GM19438 (cell line): ENCODE data around the gene PCDHA5.

Experiments
- ATAC-seq: cut with Tn5 transposase; IDR thresholded peaks from one replicate; pipeline ENCODE4 v1.9.1; 2021; ENCODE audit warnings: low read depth; ENCODE audit not compliant: unreplicated experiment

Gene PCDHA5

DNA sequence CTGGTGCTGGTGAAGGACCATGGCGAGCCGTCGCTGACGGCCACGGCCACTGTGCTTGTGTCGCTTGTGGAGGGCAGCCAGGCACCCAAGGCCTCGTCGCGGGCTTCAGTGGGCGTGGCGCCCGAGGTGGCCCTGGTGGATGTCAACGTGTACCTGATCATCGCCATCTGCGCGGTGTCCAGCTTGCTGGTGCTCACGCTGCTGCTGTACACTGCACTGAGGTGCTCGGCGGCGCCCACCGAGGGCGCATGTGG is 36.5 kb downstream of the PCDHA5 start:
- no peak for ATAC-seq

DNA sequence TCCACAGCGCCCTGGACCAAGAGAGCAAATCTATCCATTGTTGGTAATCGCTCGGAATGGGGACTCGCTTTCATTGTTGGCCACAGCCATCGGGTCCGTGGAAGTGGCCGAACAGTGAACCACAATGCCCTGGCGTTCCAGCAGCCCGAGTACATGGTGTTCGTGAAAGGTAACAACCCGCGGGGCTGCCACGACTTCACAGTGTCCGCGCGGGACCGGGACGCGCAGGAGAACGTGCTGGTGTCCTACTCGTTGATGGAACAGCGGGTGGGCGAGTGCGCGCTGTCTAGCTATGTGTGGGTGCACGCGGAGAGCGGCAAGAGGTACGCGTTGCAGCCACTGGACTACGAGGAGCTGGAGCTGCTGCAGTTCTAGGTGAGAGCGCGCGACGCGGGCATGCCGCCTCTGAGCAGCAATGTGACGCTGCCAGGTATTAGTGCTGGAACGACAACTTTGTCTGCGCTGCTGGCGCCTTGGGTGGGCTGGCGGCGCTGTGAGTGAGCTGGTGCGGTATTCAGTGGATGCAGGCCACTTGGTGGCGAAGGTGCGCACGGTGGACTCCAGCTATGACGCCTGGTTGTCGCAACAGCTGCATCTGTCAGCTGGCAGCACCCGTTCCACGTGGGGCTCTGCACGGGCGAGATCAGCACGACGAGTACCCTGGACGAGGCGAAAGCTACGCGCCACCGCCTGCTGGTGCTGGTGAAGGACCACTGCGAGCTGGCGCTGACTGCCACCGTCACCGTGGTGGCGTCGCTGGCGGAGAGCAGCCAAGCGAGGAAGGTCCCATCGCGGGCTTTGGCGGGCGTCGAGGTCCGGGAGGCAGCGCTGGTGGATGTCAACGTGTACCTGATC is 41.3 kb downstream of the PCDHA5 start:
- no peak for ATAC-seq

DNA sequence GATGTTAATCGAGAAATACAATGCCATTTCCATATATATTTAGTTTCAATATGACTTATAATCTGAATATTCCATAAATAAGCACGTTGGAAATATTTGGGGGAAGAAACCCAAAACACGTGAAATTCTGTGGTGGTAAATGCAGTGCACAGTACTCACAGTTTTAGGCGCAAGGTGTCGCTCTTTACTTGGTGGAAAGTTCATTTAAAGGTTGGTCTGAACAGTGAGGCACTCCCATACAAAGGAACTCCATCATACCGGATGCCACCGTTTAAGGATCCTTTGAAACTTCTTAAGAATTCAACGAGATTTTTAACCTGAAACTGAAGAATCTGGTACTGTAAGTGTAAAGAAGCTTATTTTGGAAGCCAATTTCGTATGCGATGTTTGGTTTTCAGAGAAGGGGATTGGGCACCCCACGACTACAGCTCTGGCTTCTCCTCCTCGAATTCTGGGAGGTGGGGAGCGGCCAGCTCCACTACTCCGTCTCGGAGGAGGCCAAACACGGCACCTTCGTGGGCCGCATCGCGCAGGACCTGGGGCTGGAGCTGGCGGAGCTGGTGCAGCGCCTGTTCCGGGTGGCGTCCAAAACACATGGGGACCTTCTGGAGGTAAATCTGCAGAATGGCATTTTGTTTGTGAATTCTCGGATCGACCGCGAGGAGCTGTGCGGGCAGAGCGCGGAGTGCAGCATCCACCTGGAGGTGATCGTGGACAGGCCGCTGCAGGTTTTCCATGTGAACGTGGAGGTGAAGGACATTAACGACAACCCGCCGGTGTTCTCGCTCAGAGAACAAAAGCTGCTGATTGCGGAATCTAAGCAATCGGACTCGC is 47.5 kb downstream of the PCDHA5 start, which contains the start of gene PCDHA11:
TSS of gene PCDHA11 (plus strand) at position 237 of the 834 bp plus-strand sequence. CDS start at position 384, 147 bp downstream.
- ATAC-seq, result no peak

DNA sequence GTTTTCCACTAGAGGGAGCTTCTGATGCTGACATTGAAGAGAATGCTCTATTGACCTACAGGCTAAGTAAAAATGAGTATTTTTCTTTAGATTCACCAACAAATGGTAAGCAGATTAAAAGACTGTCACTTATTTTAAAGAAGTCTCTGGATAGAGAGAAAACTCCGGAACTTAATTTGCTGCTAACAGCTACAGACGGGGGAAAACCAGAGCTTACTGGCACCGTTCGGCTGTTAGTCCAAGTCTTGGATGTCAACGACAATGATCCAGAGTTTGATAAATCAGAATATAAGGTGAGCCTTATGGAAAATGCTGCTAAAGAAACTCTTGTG is 48.1 kb downstream of the PCDHA5 start:
- ATAC-seq, result no peak

DNA sequence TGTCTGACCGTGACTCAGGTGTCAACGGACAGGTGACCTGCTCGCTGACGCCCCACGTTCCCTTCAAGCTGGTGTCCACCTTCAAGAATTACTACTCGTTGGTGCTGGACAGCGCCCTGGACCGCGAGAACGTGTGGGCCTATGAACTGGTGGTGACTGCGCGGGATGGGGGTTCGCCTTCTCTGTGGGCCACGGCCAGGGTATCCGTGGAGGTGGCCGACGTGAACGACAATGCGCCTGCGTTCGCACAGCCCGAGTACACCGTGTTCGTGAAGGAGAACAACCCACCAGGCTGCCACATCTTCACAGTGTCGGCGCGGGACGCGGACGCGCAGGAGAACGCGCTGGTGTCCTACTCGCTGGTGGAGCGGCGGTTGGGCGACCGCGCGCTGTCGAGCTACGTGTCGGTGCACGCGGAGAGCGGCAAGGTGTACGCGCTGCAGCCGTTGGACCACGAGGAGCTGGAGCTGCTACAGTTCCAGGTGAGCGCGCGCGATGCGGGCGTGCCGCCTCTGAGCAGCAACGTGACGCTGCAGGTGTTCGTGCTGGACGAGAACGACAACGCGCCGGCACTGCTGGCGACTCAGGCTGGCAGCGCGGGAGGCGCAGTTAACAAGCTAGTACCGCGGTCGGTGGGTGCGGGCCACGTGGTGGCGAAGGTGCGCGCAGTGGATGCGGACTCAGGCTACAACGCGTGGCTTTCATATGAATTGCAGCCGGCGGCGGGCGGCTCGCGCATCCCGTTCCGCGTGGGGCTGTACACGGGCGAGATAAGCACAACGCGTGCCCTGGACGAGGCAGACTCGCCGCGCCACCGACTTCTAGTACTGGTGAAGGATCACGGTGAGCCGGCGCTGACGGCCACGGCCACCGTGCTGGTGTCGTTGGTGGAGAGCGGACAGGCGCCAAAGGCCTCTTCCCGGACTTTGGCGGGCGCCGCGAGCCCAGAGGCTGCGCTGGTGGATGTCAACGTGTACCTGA is 49.1 kb downstream of the PCDHA5 start:
- ATAC-seq, result no peak
